ENCODE results near the gene ST14.

Gene ST14

GRCh38 chr11:130136107-130136506 lies 23.5 kb upstream of the ST14 start:
- no peak for DNase-seq

- no peak for DNase-seq
Measured at GRCh38 chr11:130137999-130138398, 21.6 kb upstream of the ST14 start.

DNA sequence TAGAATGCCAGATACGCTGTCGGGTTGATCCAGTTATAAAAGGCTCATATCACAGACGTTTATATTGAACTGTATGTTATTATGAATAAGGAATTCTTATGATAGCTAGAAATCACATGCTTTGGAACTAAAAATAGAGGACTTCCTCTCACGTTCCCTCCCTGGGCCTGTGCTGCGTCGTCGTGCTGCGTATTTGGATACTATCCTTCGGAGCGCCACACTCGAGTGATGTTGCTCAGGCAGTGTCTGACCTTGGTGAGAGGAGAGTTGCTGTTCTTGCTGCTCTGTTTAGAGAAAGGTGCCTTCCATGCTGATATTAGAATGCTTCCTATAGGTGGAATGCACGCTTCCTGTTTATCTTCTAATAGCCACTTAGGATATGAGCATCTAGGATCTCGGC lies 20.2 kb upstream of the ST14 start:
- DNase-seq = no peak

DNA sequence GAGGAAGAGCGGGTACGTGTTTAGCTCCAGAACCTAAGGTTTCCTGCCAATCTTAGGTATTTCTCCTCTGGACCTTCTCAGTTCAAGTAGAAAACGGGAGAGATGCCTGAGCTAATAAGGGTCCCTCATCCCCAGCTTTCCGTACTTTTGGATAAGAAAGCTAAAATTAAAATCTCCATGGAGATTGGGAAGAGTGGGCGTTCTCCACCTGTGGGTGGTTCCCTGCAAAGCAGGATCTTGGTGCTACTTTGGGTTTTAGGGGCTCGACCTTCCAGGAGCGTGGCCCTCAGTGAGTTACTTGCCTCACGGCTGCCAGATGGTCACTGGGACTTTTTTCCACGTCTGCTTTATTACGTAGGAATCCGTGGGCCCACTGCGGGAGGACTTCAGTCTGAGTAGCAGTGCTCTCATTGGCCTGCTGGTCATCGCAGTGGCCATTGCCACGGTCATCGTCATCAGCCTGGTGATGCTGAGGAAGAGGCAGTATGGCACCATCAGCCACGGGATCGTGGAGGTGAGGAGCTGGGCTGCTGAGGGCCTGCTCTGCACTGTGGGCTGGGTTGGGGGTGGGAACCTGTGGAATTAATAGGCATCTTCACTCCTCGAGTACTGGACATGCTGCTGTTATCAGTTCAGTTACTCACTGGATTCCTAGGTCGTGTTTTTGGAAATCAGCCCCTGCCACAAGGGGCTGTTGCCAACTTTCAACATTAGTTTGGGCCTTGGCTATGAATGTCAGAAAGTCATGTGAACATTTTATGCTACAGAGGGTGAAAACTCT lies 17.8 kb upstream of the ST14 start:
- DNase-seq = no peak

DNA sequence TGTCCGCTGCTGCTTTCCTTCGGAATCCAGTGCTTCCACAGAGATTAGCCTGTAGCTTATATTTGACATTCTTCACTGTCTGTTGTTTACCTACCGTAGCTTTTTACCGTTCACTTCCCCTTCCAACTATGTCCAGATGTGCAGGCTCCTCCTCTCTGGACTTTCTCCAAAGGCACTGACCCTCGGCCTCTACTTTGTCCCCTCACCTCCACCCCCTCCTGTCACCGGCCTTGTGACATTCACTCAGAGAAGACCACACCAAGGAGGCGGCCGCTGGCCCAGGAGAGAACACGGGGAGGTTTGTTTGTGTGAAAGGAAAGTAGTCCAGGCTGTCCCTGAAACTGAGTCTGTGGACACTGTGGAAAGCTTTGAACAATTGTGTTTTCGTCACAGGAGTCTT lies 15.4 kb upstream of the ST14 start:
- peak in 4 of 14 donors; percentile 7 to 33 (median 19) for DNase-seq

DNA sequence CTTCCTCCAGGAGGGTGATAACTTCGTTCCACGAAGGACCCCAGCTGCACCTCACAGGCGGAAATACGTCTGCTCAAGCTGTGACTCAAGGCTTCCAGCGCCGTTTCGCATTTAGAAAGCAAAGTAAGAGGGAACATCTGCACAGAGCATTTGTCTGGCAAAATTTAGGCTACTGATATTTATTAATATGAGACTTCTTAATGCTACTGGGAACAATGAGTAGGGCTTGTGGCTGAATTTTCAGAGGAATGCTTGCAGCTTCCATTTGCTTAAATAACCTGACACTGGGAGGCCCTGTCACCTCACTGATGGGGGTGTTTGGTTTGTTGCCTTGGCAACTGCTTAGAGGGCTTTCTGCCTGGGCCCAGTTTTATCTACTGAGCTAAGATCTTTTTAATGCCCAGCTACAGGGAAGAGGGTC lies 14.7 kb upstream of the ST14 start:
- DNase-seq = no peak

GRCh38 chr11:130145311-130145812 lies 14.2 kb upstream of the ST14 start:
- no peak for DNase-seq

GRCh38 chr11:130145975-130146776 lies 13.4 kb upstream of the ST14 start:
- DNase-seq = peak in 3 of 14 donors; percentile 6 to 20 (median 14)

DNA sequence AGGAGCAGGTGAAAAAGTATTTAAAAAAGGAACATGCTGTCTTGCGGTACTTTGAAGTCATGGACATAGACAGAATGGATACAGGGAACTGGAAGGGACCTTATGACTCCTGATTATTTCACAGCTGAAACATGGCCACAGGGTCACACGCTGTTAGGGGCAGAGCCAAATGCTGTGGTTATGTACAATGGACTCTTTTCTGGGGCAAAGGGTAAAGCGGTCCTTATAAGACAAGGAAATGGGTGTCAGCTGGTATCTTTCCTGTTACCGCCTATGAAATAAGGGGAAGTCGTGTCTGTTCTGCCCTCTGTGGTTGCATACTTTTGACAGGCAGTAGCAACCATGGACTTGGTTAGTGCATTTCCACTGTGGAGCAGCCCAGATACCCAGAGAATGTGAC lies 12.8 kb upstream of the ST14 start:
- DNase-seq = peak in 8 of 14 donors; percentile 12 to 60 (median 24)

GRCh38 chr11:130148796-130149326 lies 10.7 kb upstream of the ST14 start:
- DNase-seq = no peak

DNA sequence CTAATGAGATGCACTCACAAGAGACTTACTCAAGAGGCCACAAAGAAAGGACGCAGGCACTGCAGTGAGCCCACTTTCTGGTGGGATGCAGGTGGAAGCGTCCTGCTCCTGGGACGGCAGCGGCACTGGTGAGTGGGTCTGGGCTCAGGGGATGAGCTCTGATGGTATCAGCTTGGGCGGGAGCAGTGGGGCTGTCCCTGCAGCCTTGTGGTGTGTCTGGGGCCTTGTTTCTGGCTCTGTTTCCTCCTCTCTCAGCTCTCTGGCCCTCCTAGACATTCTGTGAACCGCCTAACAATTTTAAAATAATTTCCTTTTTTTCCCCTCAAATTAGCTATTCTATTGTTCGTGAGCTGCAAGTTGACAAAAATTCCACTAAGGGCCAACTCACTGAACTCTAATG lies 8.8 kb upstream of the ST14 start:
- no peak for DNase-seq

GRCh38 chr11:130151196-130151595 lies 8.4 kb upstream of the ST14 start:
- DNase-seq = no peak

- no peak for DNase-seq
Measured at GRCh38 chr11:130156108-130157022, 3.2 kb upstream of the ST14 start.

DNA sequence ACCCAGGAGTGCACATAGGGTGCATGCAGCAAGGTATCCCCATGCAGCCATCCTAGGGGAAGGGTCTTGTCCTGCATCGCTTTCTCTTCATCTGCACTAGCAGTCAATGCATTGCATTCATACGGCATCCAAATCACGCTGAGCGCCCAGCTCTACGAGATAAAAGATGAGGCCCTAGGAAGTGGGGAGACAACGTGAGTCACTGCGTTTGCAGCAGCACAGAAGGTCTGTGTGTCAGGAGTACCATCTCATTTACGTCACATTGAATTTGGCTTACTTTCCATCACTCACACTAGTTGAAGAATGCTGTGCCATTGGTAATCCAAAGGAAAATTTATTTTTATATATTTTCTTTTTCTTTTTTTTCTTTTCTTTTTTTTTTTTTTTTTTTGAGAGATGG lies 2.5 kb upstream of the ST14 start:
- DNase-seq = no peak

DNA sequence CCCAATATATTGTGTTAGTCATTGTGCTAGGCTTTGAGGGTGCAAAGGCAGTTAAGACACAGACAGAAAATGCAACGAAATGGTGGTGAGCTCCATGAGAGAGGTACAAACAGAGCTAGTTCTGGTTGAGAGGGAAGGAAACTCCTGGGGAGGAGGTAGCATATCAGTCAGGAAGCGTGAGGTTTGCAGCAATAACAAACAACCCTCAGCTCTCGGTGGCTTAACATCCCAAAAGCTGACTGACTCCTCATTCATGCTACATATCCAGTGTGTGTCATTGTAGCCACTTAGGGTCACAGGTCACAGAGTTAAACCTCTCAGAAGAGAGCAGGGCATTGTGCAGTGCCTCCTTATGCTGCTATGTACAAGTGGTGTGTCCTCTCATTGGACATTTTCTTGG lies 1.7 kb upstream of the ST14 start:
- no peak for DNase-seq

- no peak for DNase-seq
Measured at GRCh38 chr11:130159139-130159538, 443 bp upstream of the ST14 start.

DNA sequence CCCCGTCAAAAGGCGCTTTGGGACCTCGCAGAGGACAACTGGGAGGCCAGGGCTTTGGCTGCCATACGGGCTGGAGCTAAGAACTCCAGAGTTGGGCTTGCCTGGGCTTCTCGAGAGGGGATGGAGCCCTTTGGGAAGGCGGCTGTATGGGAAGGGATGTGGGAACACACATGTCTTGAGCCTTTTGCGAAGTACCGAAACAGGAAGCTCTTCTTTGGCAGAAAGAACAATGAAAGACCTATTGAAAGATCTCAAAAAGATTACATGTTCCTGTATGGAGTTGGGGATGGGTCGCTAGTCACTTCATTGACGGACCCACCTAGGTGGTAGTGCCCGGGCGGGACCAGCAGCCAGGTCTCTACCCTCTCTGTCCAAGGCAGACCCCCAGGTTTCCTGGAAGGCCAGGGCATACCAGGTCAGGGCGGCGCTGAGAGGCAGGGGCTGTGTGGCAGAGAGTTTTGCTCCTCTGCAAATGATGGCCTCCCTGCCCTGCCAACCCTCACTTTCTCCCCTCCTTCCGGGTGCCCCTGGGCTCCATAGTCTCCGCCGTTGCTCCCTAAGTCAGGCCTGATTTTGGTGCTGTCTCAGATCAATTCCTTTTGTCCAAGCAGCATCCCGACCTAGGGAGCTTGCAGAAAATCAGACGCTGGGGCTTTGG lies 1.0 kb downstream of the ST14 start:
- no peak for DNase-seq

DNA sequence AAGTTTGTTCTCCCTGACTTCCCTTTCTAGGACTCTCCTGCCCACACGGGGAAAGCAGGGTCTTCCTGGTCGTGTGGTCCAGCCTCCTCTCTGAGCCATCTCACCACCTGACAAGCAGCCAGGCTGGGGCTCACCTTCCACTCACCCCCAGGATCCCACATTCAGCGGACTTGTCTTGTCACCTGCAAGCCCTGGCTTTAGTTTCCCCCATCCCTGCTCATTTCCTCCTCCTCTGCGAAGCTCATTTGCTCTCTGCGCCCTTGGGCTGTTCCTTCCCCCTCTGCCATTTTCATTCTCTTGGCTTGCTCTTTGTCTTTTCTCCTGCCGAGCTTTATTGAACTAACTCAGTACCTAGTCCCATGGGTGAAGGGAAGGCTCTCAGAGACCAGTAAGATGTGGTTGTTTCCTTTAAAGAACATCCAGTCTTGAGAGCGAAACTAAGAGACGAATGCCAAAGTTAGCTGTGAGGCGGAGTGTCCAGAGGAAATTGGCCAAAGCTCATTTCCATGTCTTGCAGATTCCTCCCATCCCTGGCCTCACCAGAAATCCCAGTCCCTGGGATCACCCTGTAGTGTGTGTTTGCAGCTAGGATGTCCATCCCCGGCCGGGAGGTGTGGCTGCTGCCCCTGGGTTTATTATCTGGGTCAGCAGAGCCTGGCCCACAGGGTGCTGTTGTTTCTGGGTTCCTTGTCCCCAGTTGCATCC lies 2.0 kb downstream of the ST14 start:
- DNase-seq = no peak

- DNase-seq = peak in 1 of 14 donors; percentile 11
Measured at GRCh38 chr11:130162733-130163132, 3.2 kb downstream of the ST14 start.

DNA sequence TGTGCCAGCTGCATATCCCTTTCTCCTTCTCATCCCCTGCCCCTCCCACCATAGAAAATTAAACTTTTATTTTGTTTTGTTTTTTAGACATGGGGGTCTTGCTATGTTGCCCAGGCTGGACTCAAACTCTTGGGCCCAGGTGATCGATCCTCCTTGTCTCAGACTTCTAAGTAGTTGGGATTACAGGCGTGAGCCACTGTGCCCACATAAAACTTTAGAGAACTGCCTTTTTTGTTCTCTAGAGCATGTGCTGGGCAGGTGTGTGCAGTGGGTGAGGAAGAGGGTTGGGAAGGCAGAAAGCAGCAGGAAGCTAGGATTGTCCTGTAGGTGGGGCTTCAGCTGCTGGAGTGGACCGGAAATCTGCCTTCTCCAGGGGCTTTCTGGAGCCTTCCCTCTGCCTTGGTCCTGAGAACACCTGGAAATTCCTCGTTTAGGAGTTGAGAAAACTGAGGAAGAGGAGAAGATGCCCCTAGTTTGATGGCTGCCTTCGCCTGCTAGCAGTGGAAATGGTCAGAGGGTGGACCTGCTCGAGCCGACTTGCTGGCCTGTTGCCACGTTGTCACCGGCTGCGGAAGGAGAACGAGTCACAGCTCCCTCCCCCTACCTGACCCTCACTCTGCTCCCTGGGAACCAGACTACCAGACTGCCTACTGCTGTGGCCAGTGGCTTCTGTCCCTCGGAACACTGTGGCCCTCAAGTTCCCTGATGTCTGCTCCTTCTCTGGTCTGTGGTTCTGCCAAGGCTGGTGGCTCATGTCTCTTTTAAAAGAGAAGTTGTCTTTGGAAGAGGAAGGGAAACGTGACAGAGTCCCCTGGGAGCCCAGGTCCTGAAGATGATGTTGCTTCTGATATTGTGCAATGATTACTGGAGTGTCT lies 4.0 kb downstream of the ST14 start:
- DNase-seq = no peak

All from C1 segment of cervical spinal cord (tissue), 14 donors.